Measurements from ENCODE around the gene TMEM205. TPM values are rescaled to one million over a fixed set of nuclear protein-coding genes. Genes with fewer than 3 reads are reported as not detected.
"Not testable (repeated sequence)": the region's sequence is repeated elsewhere in the genome, so short reads cannot be mapped to it uniquely, and the experiment has no call there.

Gene TMEM205
- total and polyA plus RNA-seq, 2 of the 13 experiments (the other 11 are each of a cell fraction or from before 2014, with no cell fraction given) = 45.5 to 98.7 TPM

GRCh38 chr19:11342429-11342828 is 3.6 kb downstream of the TMEM205 start:
- Histone ChIP-seq H3K4me3 (replicated peaks in 1 of 3; ENCODE audit: insufficient read depth in 1 of 3, low read depth in 2 of 3, low read length in 3 of 3) (no peak overlapping the region), H3K36me3 (replicated peaks in 1 of 2; ENCODE audit: control insufficient read depth in 1 of 2, insufficient read depth in 2 of 2, low read length in 2 of 2) (no peaks in the 10 kb centered on the region), H2AFZ (ENCODE audit: low read length) (no peak overlapping the region), H3K9me3 (ENCODE audit: low read length) (no peaks in the 10 kb centered on the region), H3K9ac (ENCODE audit: insufficient read depth, low read depth, low read length) (no peak overlapping the region), H3K27me3 (ENCODE audit: control insufficient read depth in 1 of 2, insufficient read depth in 2 of 2, low read length in 2 of 2) (no peaks in the 10 kb centered on the region), H3K27ac (ENCODE audit: extremely low read length, insufficient read depth, low read length) (no peak overlapping the region), H3K79me2 (ENCODE audit: insufficient read depth, low read length) (no peaks in the 10 kb centered on the region), H4K20me1 (ENCODE audit: insufficient read depth, low read length) (no peaks in the 10 kb centered on the region), H3K4me1 (ENCODE audit: insufficient read depth, low read length) (peaks cover 55% of the 10 kb centered on the region), H3K4me2 (ENCODE audit: low read depth, low read length) (no peak overlapping the region)
- POLR2A ChIA-PET = no interaction called here
- DNase-seq (ENCODE audit: low spot score) = no peak
- in situ Hi-C loops (cut with HindIII; ENCODE audit: extremely low pct_ligation_motif_present, low pct_unique_long_range_greater_than_20kb) (no loop called here), intact Hi-C loops (cut with micrococcal nuclease; ENCODE audit: unreplicated experiment) (no loop called here)
- CTCF ChIA-PET (ENCODE audit: low intra/inter-chr PET ratio, low total read pairs) = no interaction called here
- TF ChIP-seq PBX3 (CRISPR knock-in tag; IDR thresholded peaks at IDR 0.05; ENCODE audit: borderline replicate concordance) (no peak), ZKSCAN8 (CRISPR knock-in tag; IDR thresholded peaks at IDR 0.05; ENCODE audit: borderline replicate concordance) (peak; percentile 76)
- 93% methylated on average over 3 of the region's 3 CpGs for WGBS (ENCODE audit: low lambda C conversion rate)
- no peak for ATAC-seq
- no TSS peak for BruUV-seq (replicated peaks)
- no peak for FAIRE-seq

GRCh38 chr19:11340099-11340467 is 6.0 kb downstream of the TMEM205 start:
- DNase-seq (ENCODE audit: low spot score); H2AFZ ChIP-seq (ENCODE audit: low read length); ATAC-seq; H3K9me3 ChIP-seq (ENCODE audit: low read length); H3K27ac ChIP-seq (ENCODE audit: extremely low read length, insufficient read depth, low read length); FAIRE-seq; in situ Hi-C loops (cut with HindIII; ENCODE audit: extremely low pct_ligation_motif_present, low pct_unique_long_range_greater_than_20kb); H4K20me1 ChIP-seq (ENCODE audit: insufficient read depth, low read length); H3K79me2 ChIP-seq (ENCODE audit: insufficient read depth, low read length); intact Hi-C loops (cut with micrococcal nuclease; ENCODE audit: unreplicated experiment); BruUV-seq (replicated peaks); H3K27me3 ChIP-seq (ENCODE audit: control insufficient read depth in 1 of 2, insufficient read depth in 2 of 2, low read length in 2 of 2); H3K36me3 ChIP-seq (replicated peaks in 1 of 2; ENCODE audit: control insufficient read depth in 1 of 2, insufficient read depth in 2 of 2, low read length in 2 of 2); CTCF ChIA-PET (ENCODE audit: low intra/inter-chr PET ratio, low total read pairs): not testable (repeated sequence)
- Histone ChIP-seq H3K4me1 (ENCODE audit: insufficient read depth, low read length) (peaks cover 41% of the 10 kb centered on the region), H3K9ac (ENCODE audit: insufficient read depth, low read depth, low read length) (peak overlapping the region; percentile 24; the same call in 1 of the 2 replicates), H3K4me2 (ENCODE audit: low read depth, low read length) (peak overlapping the region; percentile 97), H3K4me3 (replicated peaks in 1 of 3; ENCODE audit: insufficient read depth in 1 of 3, low read depth in 2 of 3, low read length in 3 of 3) (peak overlapping the region; percentile 67 to 81 (median 81); a peak in 5 of 6 replicates)
- WGBS (ENCODE audit: low lambda C conversion rate) = 85% methylated on average over 8 of the region's 8 CpGs
- POLR2A ChIA-PET = interaction anchor here (0.8 to 2.7 kb wide), 4 partner anchors 16 to 103 kb away, joined by 3 to 17 read pairs (median 4); partner anchors contain the start of gene SWSAP1
